Stimulated activated CD4-positive, alpha-beta T cell treated with anti-CD3 and anti-CD28 coated beads, Interleukin-15, amount 100 ng/mL, for 48 hours (primary cell): ENCODE data around the gene SENP2.
"Not testable (repeated sequence)": the region's sequence is repeated elsewhere in the genome, so short reads cannot be mapped to it uniquely, and the experiment has no call there.

ENCODE experiments used
- DNase-seq, 2 donors: peaks; one replicate each; pipeline ENCODE4 v3.0.0-alpha.2; 2020; ENCODE audit warnings: low read depth in 2 of 2

The SENP2 gene

DNA sequence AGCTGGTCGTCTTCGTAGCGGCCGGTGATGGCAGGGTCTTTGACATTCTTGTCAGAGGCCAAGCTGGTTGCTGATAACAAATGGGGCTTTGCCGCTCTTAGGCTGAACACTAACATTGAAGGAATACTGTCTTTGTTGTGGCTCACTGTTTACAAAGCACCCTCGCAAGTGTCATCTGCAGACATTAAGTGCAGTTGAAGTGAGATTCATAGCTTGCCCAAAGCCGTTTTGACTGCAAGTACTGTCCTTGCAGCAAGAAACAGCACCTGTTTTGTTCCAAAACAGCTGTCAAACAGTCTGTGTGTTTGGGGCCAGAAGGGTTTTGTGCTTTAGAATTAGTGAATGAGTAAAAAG, 568 bp downstream of the SENP2 start:
- no peak for DNase-seq

DNA sequence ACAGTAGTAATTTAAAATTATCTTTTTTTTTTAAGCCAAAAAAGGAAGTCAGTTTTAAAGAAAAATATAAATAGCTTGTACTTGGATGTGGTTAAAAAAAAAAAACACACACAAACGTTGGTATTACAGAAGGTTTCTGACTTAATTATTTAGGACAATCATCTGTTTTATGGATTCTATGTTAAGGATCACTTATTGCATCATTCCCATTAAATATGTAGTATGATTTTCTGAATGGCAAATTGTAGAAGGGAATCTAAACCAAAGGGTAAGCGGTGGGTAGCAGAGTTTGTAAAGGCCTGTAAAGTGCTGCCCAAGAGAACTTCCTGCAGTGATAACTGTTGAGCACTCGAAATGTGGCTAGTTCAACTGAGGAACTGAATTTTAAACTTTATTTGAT, 8.0 kb downstream of the SENP2 start:
- no peak for DNase-seq

DNA sequence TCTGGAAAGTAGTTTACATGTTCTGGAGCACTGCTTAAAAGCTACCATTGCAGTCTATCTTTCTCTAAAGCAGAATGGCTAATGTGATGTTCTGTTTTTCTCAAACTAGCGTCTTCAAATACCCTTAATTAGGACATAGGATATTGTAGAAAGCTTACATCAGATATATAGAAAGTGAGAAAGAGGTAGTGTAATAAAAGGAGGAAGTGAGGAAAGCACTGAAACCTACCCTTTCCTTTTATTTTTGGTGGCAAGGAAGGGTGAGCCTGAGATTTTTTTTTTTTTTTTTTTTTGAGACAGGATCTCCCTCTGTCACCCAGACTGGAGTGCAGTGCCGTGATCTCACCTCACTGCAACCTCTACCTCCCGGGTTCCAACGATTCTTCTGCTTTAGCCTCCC, 9.4 kb downstream of the SENP2 start:
- no peak for DNase-seq

- no peak for DNase-seq
These were observed 19.5 kb downstream of the SENP2 start for GRCh38 chr3:185605566-185605965.

DNA sequence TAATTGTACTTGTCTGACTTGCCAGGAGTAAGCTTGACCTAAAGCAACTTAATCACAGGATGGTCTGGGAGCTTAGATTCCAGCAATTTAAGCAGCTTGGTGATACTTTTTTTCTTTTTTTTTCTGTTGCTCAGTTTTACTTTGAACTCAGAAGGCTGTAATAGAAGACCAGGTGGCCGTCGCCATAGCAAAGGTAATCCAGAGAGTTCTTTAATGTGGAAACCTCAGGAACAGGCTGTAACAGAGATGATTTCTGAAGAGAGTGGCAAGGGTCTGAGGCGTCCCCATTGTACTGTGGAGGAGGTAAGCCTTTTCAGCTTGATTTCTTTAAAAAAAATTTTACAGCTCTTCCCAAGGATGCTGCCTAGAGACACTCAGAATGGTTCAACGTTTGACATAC, 20.1 kb downstream of the SENP2 start:
- no peak for DNase-seq

GRCh38 chr3:185613016-185613415, 26.9 kb downstream of the SENP2 start:
- DNase-seq: no peak

GRCh38 chr3:185623939-185624665, 38.0 kb downstream of the SENP2 start:
- DNase-seq: no peak

DNA sequence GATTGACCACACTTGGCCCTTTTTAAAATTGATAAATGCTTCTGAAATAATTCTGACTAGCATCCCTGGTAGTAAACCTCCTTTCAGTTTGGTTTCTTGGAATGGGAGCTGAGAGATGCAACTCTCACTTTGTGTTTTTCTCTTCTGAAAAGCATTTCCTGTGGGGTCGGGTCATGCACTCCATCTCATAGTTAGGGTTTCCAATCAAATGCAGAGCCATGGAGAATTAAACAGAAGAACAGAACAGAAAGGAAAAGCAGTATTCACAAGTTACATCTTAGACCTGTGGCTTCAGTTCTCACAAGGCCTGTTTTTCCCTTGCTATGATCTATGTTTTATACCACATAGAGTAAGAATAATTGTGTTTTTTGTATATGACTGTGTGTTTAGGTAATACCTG, 39.7 kb downstream of the SENP2 start:
- DNase-seq: no peak

DNA sequence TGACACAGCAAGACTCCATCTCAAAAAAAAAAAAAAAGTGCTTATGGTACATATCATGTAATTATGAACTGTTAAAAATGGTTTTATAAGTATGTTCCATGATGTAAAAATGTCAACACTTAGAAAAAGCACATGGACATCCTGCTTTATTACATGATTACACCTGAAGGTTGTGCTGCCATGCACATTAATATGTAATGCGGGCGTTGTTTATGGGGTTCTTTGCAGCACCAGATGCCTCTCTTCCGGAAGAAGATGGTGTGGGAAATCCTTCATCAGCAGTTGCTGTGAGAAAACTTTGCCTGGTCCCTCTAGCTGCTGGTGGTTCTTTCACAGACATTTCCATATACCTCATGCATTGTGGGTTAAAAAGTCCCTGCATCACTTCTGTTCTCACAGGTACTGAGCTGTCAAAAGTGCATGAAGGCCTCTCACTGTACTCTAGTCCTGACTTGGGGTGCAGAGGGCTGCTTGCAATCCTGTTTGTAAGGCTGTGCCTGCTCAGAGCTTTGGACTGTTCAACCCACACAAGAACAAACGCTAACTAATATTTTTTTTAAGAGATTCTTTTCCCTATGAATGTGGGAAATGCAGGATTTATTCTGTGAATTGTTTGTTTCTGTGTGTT, 43.6 kb downstream of the SENP2 start:
- DNase-seq: no peak

DNA sequence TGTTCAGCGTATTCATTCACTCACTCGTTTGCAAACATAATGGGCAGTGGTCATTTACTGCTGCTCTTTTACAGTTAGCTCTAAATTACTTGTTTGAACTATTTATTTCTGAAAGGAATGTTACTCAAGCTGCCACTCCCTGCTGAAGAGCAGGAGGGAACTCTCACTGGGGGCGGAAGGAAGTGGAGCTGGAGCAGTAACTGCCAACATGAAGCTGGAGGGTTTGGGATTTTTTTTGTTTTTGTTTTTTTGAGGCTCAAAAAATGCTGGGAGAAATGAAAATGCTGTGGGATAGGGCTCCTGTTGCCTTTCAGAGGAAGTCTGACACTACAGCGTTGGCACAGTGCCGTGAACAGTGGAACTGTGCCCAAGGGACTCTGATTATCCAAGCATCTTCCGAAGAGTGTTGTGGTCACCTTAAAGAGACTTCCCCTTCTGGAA, 44.1 kb downstream of the SENP2 start:
- no peak for DNase-seq

DNA sequence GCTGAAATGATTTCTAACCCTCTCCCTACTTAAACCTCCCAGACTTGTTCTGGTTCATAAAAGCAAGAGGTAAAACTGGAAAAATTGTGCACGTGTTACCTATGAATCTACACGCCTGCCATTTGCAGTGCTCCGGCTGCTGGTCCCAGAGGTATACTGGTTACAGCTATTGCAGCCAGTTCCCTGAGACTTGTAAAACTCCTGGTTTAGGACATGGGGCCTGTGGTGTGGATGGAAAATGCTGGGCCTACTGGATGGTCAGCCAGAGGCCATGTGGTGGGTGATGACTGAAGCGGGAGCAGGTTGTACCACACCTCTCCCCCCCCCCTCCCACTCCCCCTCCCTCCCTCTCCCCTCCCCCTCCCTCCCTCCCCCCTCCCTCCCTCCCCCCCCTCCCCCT, 45.0 kb downstream of the SENP2 start:
- no peak for DNase-seq

DNA sequence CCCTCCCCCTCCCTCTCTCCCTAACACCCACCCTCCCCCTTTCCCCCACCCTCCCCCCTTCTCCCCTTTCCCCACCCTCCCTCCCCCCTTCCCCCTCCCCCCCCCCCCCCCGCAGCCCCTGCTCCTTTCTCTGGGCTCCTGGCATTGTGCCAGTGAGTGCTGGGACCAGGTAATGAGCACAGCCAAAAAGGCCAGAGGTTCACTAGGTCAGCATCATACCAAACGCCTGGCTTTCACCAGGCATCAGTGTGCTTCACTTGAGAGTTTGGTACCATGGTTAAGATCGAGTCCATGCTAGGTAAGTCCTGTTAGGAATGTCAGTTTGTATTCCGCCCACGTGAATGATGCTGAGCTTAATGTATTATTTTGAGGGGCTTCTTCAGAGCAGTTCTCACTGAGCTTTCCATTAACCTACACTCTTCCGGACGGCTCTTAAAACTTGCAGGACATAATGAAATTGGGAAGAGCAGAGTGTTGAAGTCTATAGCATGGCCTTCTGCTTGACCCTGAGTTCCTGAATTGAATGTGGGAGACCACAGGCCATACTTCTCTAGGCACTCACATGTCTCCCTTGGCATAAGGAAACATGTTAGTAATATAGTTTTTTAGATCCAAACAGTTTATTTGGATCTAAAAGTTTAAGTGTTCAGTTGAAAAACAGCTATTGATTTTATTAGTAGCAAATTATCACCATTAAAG, 45.6 kb downstream of the SENP2 start:
- DNase-seq: no peak

DNA sequence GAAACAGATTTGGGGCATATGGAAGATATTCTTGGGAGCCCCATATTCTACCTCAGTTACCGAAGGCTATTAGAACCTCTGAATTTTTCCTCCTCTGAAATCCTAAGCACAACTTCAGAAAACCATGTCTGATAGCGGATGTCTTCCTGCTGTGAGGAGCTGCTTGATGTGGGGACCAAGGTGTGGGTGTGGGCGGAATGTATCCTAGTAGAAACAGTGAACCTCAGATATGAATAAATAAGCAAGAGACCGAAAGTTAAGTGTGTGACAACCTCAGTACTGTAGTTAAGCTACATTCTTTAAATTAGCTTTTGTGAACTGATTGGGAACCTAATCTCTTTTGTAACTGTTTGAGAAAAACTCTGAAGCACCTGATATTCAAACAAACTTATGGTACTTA, 46.9 kb downstream of the SENP2 start:
- no peak for DNase-seq

GRCh38 chr3:185637388-185637787, 51.3 kb downstream of the SENP2 start:
- no peak for DNase-seq

- DNase-seq: not testable (repeated sequence)
These were observed 52.6 kb downstream of the SENP2 start for GRCh38 chr3:185638651-185639050.

DNA sequence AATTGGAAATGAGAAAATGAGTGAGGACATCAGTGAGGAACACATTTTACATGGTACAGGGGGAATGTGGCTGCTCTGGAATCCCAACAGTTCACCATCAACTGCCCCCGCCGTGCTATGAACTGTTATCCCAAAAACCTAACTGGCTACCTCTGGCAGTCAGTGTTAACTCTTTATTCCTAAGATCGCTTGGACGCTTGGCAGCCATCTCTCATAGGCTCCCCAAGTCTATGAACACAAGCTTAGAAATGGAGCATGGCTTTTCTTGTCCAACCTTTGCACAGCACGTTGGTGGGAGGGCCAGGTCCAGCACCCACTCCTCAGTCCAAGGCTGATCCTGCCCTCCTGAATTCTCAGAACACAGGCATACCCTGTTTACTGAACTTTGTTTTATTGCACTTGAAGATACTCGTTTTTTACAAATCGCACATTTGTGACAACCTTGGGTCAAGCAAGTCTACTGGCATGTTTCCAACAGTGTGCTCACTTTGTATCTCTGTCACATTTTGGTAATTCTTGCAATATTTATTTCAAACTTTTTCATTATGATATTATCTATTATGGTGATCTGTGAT, 53.6 kb downstream of the SENP2 start:
- no peak for DNase-seq

- no peak for DNase-seq
These were observed 54.2 kb downstream of the SENP2 start for GRCh38 chr3:185640308-185640707.

GRCh38 chr3:185645191-185645590, 59.1 kb downstream of the SENP2 start:
- DNase-seq: not testable (repeated sequence)

DNA sequence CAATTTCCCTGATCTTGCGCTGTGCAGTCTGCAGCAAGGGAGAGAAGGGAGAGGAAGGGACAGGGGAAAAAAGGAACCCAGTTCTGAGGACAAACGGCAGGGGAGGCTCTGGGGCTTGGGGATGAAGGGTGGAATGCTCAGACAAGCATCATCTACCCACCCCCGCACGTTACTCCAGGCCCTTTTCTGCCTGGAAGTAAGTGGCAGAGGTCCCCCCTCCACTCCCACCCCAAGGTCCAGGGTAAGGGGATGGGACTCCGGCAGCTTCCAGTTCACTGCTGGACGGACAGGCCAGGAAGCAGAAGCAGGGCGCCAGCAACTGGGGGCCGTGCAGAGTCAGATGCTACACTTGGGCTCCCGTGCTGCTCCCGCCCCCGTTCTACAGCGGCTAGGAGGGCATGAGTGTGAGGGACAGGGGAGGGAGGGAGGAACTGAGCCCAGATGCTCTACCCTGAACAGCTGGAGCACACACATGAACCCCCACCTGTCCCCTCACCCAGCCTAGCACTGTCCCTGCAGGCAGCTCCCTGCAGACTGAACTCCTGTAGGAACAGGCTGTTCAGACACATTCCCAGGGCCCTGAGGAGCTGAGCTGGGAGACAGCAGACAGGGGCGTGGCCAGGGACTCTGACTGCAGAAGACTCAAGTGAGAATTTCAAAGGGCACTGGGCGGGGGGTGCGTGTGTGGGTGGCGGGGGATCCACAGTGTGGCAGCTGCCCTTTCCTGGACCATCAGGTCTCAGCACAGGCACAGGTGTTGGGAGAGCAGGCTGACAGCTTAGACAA, 59.7 kb downstream of the SENP2 start:
- DNase-seq: no peak

GRCh38 chr3:185646382-185647133, 60.5 kb downstream of the SENP2 start:
- DNase-seq: no peak
